GM23338 (cell line): Measurements from ENCODE around the gene MAD1L1. TPM values are rescaled to one million over a fixed set of nuclear protein-coding genes. Genes with fewer than 3 reads are reported as not detected.

Source experiments
- ATAC-seq: fragments of 200-7000 bp; cut with Tn5 transposase; 3 replicates; pipeline ENCODE4 v1.9.1; 2020
- DNase-seq: peaks from one replicate; pipeline ENCODE4 v3.0.0-alpha.2; 2015; ENCODE audit warnings: low spot score
- H2AFZ ChIP-seq: fragments of 200-600 bp; sonication (generic); 2 replicates; pipeline ENCODE4 v1.8.0; 2016; ENCODE audit warnings: antibody characterized with exemption, mild to moderate bottlenecking, moderate library complexity
- H3F3A ChIP-seq: fragments of 200-600 bp; sonication (generic); replicated peaks from 2 replicates; pipeline ENCODE4 v1.8.0; 2017; ENCODE audit warnings: antibody characterized with exemption, mixed run types, low read depth
- H3K27ac ChIP-seq: fragments of 200-600 bp; sonication (generic); 2 replicates; pipeline ENCODE4 v1.6.1; 2016; ENCODE audit warnings: low read depth
- H3K27me3 ChIP-seq: fragments of 200-600 bp; sonication (generic); 2 replicates; pipeline ENCODE4 v1.8.0; 2016; ENCODE audit warnings: mild to moderate bottlenecking, mixed run types, moderate library complexity; ENCODE audit not compliant: insufficient read depth
- H3K36me3 ChIP-seq: fragments of 200-600 bp; sonication (generic); 2 replicates; pipeline ENCODE4 v1.8.0; 2016; ENCODE audit warnings: mild to moderate bottlenecking; ENCODE audit not compliant: insufficient read depth
- H3K4me1 ChIP-seq: fragments of 200-600 bp; sonication (generic); 2 replicates; pipeline ENCODE4 v1.8.0; 2016; ENCODE audit warnings: mild to moderate bottlenecking, moderate library complexity; ENCODE audit not compliant: insufficient read depth
- H3K4me2 ChIP-seq: fragments of 200-600 bp; sonication (generic); 2 replicates; pipeline ENCODE4 v1.7.1; 2017; ENCODE audit warnings: mixed run types
- H3K4me3 ChIP-seq: fragments of 200-600 bp; sonication (generic); 2 replicates; pipeline ENCODE4 v1.6.1; 2016; ENCODE audit warnings: mixed run types
- H3K79me2 ChIP-seq: fragments of 200-600 bp; sonication (generic); replicated peaks from 2 replicates; pipeline ENCODE4 v1.8.0; 2017; ENCODE audit warnings: mild to moderate bottlenecking; ENCODE audit not compliant: insufficient read depth
- H3K9me2 ChIP-seq: fragments of 200-600 bp; sonication (generic); 2 replicates; pipeline ENCODE4 v1.8.0; 2017; ENCODE audit not compliant: insufficient read depth
- H4K20me1 ChIP-seq: fragments of 200-600 bp; sonication (generic); replicated peaks from 2 replicates; pipeline ENCODE4 v1.8.0; 2017; ENCODE audit warnings: mild to moderate bottlenecking; ENCODE audit not compliant: insufficient read depth
- H3K27ac Mint-ChIP-seq: 2 replicates; pipeline ENCODE4 v1.8.0; 2020; ENCODE audit warnings: inconsistent platforms, mild to moderate bottlenecking, moderate library complexity, mixed read lengths
- H3K27me3 Mint-ChIP-seq: 3 replicates; pipeline ENCODE4 v1.8.0; 2022; ENCODE audit warnings: low read depth, mild to moderate bottlenecking, moderate library complexity, mixed read lengths, inconsistent platforms; ENCODE audit not compliant: insufficient read depth, poor library complexity
- H3K36me3 Mint-ChIP-seq: 3 replicates; pipeline ENCODE4 v1.8.0; 2021; ENCODE audit warnings: low read depth, mild to moderate bottlenecking, inconsistent platforms, moderate library complexity, mixed read lengths
- H3K4me1 Mint-ChIP-seq: 3 replicates; pipeline ENCODE4 v1.8.0; 2020; ENCODE audit warnings: mild to moderate bottlenecking, inconsistent platforms, mixed read lengths
- H3K4me3 Mint-ChIP-seq: 3 replicates; pipeline ENCODE4 v1.8.0; 2021; ENCODE audit warnings: moderate library complexity, mild to moderate bottlenecking, inconsistent platforms, mixed read lengths
- H3K9me3 Mint-ChIP-seq: 3 replicates; pipeline ENCODE4 v1.8.0; 2020; ENCODE audit warnings: moderate library complexity, mild to moderate bottlenecking, inconsistent platforms, mixed read lengths
- CREB1 ChIP-seq: fragments of 250-450 bp; sonication (Bioruptor Pico); IDR thresholded peaks from 2 replicates; pipeline ENCODE4 v1.5.0; 2020; ENCODE audit warnings: low read depth, mild to moderate bottlenecking, moderate library complexity
- CTCF ChIP-seq, 2 experiments: fragments of 200-600 bp in 1 of 2; sonication (generic) in 1 of 2; conservative IDR thresholded peaks; 2 replicates each; pipeline versions ENCODE4 v1.5.1 to v1.6.1; 2016 to 2017; ENCODE audit warnings: antibody characterized with exemption in 2 of 2, low read depth in 2 of 2, mild to moderate bottlenecking in 2 of 2, moderate library complexity in 1 of 2
- EZH2 ChIP-seq: fragments of 200-600 bp; sonication (generic); IDR thresholded peaks from one replicate; pipeline ENCODE4 v1.8.0; 2017; ENCODE audit warnings: antibody characterized with exemption, mild to moderate bottlenecking, low read depth; ENCODE audit not compliant: unreplicated experiment
- NANOG ChIP-seq: IDR thresholded peaks from 2 replicates; pipeline ENCODE4 v1.6.1; 2016; ENCODE audit warnings: antibody characterized with exemption, borderline replicate concordance
- POLR2AphosphoS5 ChIP-seq: IDR thresholded peaks from 2 replicates; pipeline ENCODE4 v1.6.1; 2016; ENCODE audit warnings: antibody characterized with exemption, low read depth
- ZNF331 ChIP-seq: fragments of 250-450 bp; sonication (Bioruptor Pico); IDR thresholded peaks from 2 replicates; pipeline ENCODE4 v1.5.0; 2020; ENCODE audit warnings: low read depth, mild to moderate bottlenecking, moderate library complexity
- ZNF462 ChIP-seq: fragments of 250-450 bp; sonication (Bioruptor Pico); IDR thresholded peaks from 2 replicates; pipeline ENCODE4 v1.5.0; 2020; ENCODE audit warnings: mild to moderate bottlenecking, moderate library complexity
- polyA plus RNA-seq: library from polyadenylated mRNA; unstranded; fragments of >200 nt; fragmentation: Nextera tagmentation; extraction: Ambion mirVana; gene quantifications from 2 replicates; pipeline ENCODE4 v1.2.1, GENCODE V29; 2016
- total RNA-seq: library from RNA; depleted of rRNA; stranded (reverse); fragments of >200 nt; shearing (Covaris generic); gene quantifications from 2 replicates; pipeline ENCODE4 v1.2.3, GENCODE V29; 2014

Gene MAD1L1
- total and polyA plus RNA-seq, 2 experiments from 2014 or later = 40.3 to 59.3 TPM

DNA sequence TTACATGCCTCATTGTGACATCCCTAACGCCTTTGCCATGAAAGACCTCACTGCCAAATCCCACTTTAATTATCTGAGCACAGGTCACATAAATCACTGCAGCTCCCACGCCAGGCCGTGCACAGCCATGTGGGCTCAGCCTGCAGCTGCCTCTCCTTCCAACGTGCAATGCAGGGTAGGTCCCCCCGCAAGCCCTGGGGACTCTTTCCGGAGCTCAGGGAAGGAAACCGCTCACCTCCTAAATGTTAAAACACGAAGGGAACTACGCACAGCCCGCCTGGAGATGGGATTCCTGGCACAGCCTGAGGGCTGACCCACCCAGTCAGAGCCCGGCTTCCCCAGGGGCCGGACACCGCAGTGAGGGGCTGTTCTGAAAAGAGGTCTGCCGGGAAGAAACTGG, 128.0 kb downstream of the MAD1L1 start (continued):
- TF ChIP-seq ZNF462 (CRISPR knock-in tag) (no peak), NANOG (no peak), POLR2AphosphoS5 (no peak), CREB1 (CRISPR knock-in tag) (no peak), ZNF331 (CRISPR knock-in tag) (no peak), EZH2 (no peak)

DNA sequence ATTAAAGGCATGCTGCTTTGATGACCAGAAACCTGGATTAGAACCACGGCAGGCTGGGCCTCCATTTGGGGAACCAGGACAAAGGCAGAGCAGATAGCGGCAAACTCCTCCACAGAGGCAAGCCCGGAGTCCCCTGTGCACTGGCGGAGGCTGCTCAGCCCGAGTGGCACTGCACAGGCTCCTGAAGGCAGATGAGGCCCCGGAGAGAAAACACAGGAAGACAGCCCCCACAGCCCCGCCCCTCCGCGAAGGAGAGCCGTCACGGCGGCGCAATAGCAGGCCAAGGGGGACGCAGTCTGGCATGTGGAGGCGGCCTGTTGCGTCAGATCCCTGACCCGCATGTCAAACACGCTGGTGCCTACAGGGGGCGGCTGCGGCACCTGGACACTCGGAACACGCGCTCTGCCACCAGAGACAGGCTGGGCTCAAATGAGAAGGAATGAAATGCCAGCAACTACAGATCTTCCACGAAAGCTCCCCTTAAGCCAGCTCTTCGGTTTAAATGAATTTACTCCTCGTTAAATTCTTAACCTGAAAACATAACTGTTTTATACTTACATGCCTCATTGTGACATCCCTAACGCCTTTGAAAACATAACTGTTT, 128.5 kb downstream of the MAD1L1 start:
- Mint-ChIP-seq H3K27ac (peak overlapping the region; percentile 93), H3K27me3 (peaks cover 29% of the 10 kb centered on the region), H3K36me3 (peaks cover 4% of the 10 kb centered on the region; the same call in 1 of the 3 replicates), H3K4me3 (no peak overlapping the region; the same call in 2 of the 3 replicates), H3K4me1 (peaks cover 53% of the 10 kb centered on the region), H3K9me3 (no peaks in the 10 kb centered on the region)
- H3F3A ChIP-seq = 0 out of 2 replicates have a peak, but pooled peaks cover 7% of the 10 kb centered on the region
- TF ChIP-seq CTCF (conservative IDR thresholded peaks at IDR 0.05; ENCODE audit: low read depth in 2 of 2) = peak; percentile 54 to 67
- TF ChIP-seq CREB1 (CRISPR knock-in tag) = peak; percentile 81
- no peak for TF ChIP-seq POLR2AphosphoS5
- peak overlapping the region; percentile 55; the same call in 1 of the 2 replicates for H3K4me2 ChIP-seq
- H3K4me1 ChIP-seq = no peaks in the 10 kb centered on the region; the same call in 1 of the 2 replicates
- H3K27me3 ChIP-seq = no peaks in the 10 kb centered on the region
- no peaks in the 10 kb centered on the region for H3K9me2 ChIP-seq
- no peak overlapping the region for H2AFZ ChIP-seq
- H4K20me1 ChIP-seq = no peaks in the 10 kb centered on the region
- 0 out of 2 replicates have a peak overlapping the region, but pooled peaks have one; percentile 79 for H3K27ac ChIP-seq
- H3K4me3 ChIP-seq = no peak overlapping the region
- H3K36me3 ChIP-seq = no peaks in the 10 kb centered on the region
- DNase-seq (peak; percentile 90), ATAC-seq (peak; percentile 48)
- H3K79me2 ChIP-seq = 0 out of 2 replicates have a peak, but pooled peaks cover 12% of the 10 kb centered on the region
